HepG2 (cell line): Measurements from ENCODE around the gene CDK6. TPM values are rescaled to one million over a fixed set of nuclear protein-coding genes. Genes with fewer than 3 reads are reported as not detected.

Experiments
- ATF1 ChIP-seq: IDR thresholded peaks from 2 replicates; pipeline ENCODE4 v1.6.1; 2016; ENCODE audit warnings: mild to moderate bottlenecking, control low read depth
- CBFB ChIP-seq: sonication (generic); formaldehyde crosslinking; IDR thresholded peaks from 2 replicates; pipeline ENCODE4 v1.4.0; 2020; ENCODE audit warnings: missing genetic modification reagents
- FOXA3 ChIP-seq: IDR thresholded peaks from 2 replicates; pipeline ENCODE4 v1.6.1; 2016; ENCODE audit warnings: missing genetic modification reagents, missing compliant biosample characterization
- GATAD1 ChIP-seq: IDR thresholded peaks from 2 replicates; pipeline ENCODE4 v1.6.1; 2016; ENCODE audit warnings: missing genetic modification reagents, missing compliant biosample characterization
- HNF4A ChIP-seq: sonication (generic); formaldehyde crosslinking; IDR thresholded peaks from 2 replicates; pipeline ENCODE4 v1.4.0; 2020; ENCODE audit warnings: missing genetic modification reagents
- HOXA5 ChIP-seq: sonication (generic); formaldehyde crosslinking; IDR thresholded peaks from 2 replicates; pipeline ENCODE4 v1.4.0; 2020; ENCODE audit warnings: missing genetic modification reagents
- LCORL ChIP-seq, 2 experiments: fragments of 450-650 bp in 1 of 2; sonication (generic) in 1 of 2; formaldehyde crosslinking in 1 of 2; IDR thresholded peaks; 2 replicates each; pipeline versions ENCODE4 v1.5.0 to v1.6.1; 2017 to 2020; ENCODE audit warnings: antibody characterized with exemption in 1 of 2, missing genetic modification reagents in 1 of 2
- MBD4 ChIP-seq: IDR thresholded peaks from 2 replicates; pipeline ENCODE4 v1.6.1; 2012; ENCODE audit warnings: low read length, inconsistent platforms, borderline replicate concordance
- MED1 ChIP-seq: sonication (generic); formaldehyde crosslinking; IDR thresholded peaks from 2 replicates; pipeline ENCODE4 v1.4.0; 2020; ENCODE audit warnings: missing genetic modification reagents
- RFX5 ChIP-seq: IDR thresholded peaks from 2 replicates; pipeline ENCODE4 v1.6.1; 2011; ENCODE audit warnings: low read depth, low read length, improper control_type of control experiment
- SOX6 ChIP-seq, 2 experiments: fragments of 450-650 bp in 1 of 2; sonication (generic) in 1 of 2; formaldehyde crosslinking in 1 of 2; IDR thresholded peaks; 2 replicates each; pipeline versions ENCODE4 v1.4.0 to v1.6.1; 2017 to 2020; ENCODE audit warnings: antibody characterized with exemption in 1 of 2, mild to moderate bottlenecking in 1 of 2, missing genetic modification reagents in 1 of 2
- TBL1XR1 ChIP-seq: fragments of 150-350 bp; IDR thresholded peaks from 2 replicates; pipeline ENCODE4 v1.6.1; 2014; ENCODE audit warnings: borderline replicate concordance, low read length; ENCODE audit not compliant: partially characterized antibody
- ZBTB42 ChIP-seq: sonication (generic); formaldehyde crosslinking; IDR thresholded peaks from 2 replicates; pipeline ENCODE4 v1.5.0; 2020; ENCODE audit warnings: mild to moderate bottlenecking, missing genetic modification reagents
- ZFP36 ChIP-seq: fragments of 150-350 bp; IDR thresholded peaks from 2 replicates; pipeline ENCODE4 v1.6.1; 2018; ENCODE audit warnings: borderline replicate concordance, low read length, low read depth; ENCODE audit not compliant: partially characterized antibody
- ZNF124 ChIP-seq: sonication (generic); formaldehyde crosslinking; IDR thresholded peaks from 2 replicates; pipeline ENCODE4 v1.4.0; 2020; ENCODE audit warnings: missing genetic modification reagents
- ZNF580 ChIP-seq: IDR thresholded peaks from 2 replicates; pipeline ENCODE4 v1.6.1; 2016; ENCODE audit warnings: low read depth, borderline replicate concordance
- ZNF614 ChIP-seq: IDR thresholded peaks from 2 replicates; pipeline ENCODE4 v1.6.1; 2018; ENCODE audit warnings: missing biosample characterization, missing genetic modification reagents, inconsistent platforms, borderline replicate concordance
- ZNF710 ChIP-seq: sonication (generic); formaldehyde crosslinking; IDR thresholded peaks from 2 replicates; pipeline ENCODE4 v1.5.0; 2020; ENCODE audit warnings: mild to moderate bottlenecking, missing genetic modification reagents, borderline replicate concordance
- ZNF761 ChIP-seq: sonication (generic); formaldehyde crosslinking; conservative IDR thresholded peaks from 2 replicates; pipeline ENCODE4 v1.4.0; 2020; ENCODE audit warnings: mild to moderate bottlenecking, missing genetic modification reagents
- polyA plus RNA-seq, 8 experiments: library from polyadenylated mRNA; depleted of rRNA in 3 of 8; stranded (reverse) in 7 of 8; unstranded in 1 of 8; fragments of >200 nt; fragmentation: Illumina TruSeq in 4 of 8; extraction: Trizol in 4 of 8; gene quantifications; 2 replicates each; pipeline versions ENCODE4 v1.2.1 to v1.2.3, GENCODE V29; 2011 to 2016; ENCODE audit warnings: low read depth in 4 of 8, missing spikeins in 1 of 8, mixed read lengths in 1 of 8; ENCODE audit not compliant: insufficient read depth in 1 of 8
- total RNA-seq, 5 experiments: library from RNA; depleted of rRNA; stranded (reverse); fragments of >200 nt; fragmentation: Illumina TruSeq; extraction: Trizol; gene quantifications; 2 replicates each; pipeline ENCODE4 v1.2.3, GENCODE V29; 2016; ENCODE audit warnings: low read depth in 1 of 5
- TF ChIP-seq, protein P1 (sequence below): sonication (generic); formaldehyde crosslinking; IDR thresholded peaks from 2 replicates; pipeline ENCODE4 v1.4.0; 2020; ENCODE audit warnings: low read depth, mild to moderate bottlenecking, missing genetic modification reagents
- TF ChIP-seq, protein P2 (sequence below): IDR thresholded peaks from 2 replicates; pipeline ENCODE4 v1.4.0; 2020; ENCODE audit warnings: mild to moderate bottlenecking, missing genetic modification reagents

Gene CDK6
- total and polyA plus RNA-seq, 2 of the 13 experiments (the other 11 are each of a cell fraction or from before 2014, with no cell fraction given): 34.6 to 90.8 TPM

- no peak for TF ChIP-seq ZFP36
- no peak for TF ChIP-seq SOX6 (IDR thresholded peaks at IDR 0.05)
- TF ChIP-seq SOX6 (CRISPR knock-in tag; IDR thresholded peaks at IDR 0.05): peak; percentile 30; the same call in 1 of the 2 replicates
- TF ChIP-seq, protein P1, sequence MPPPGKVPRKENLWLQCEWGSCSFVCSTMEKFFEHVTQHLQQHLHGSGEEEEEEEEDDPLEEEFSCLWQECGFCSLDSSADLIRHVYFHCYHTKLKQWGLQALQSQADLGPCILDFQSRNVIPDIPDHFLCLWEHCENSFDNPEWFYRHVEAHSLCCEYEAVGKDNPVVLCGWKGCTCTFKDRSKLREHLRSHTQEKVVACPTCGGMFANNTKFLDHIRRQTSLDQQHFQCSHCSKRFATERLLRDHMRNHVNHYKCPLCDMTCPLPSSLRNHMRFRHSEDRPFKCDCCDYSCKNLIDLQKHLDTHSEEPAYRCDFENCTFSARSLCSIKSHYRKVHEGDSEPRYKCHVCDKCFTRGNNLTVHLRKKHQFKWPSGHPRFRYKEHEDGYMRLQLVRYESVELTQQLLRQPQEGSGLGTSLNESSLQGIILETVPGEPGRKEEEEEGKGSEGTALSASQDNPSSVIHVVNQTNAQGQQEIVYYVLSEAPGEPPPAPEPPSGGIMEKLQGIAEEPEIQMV (CRISPR knock-in tag): 0 out of 2 replicates have a peak, but pooled peaks have one; percentile 46
- TF ChIP-seq CBFB (CRISPR knock-in tag): peak; percentile 29; the same call in 1 of the 2 replicates
- TF ChIP-seq ZNF614 (CRISPR knock-in tag): peak; percentile 76; the same call in 1 of the 2 replicates
- 0 out of 2 replicates have a peak, but pooled peaks have one; percentile 6 for TF ChIP-seq ATF1 (CRISPR knock-in tag)
- peak; percentile 52; the same call in 1 of the 2 replicates for TF ChIP-seq ZNF710
- peak; percentile 70 for TF ChIP-seq FOXA3 (CRISPR knock-in tag)
- TF ChIP-seq RFX5: peak; percentile 62; the same call in 1 of the 2 replicates
- 0 out of 2 replicates have a peak, but pooled peaks have one; percentile 51 for TF ChIP-seq ZNF761 (CRISPR knock-in tag)
- peak; percentile 44; the same call in 1 of the 2 replicates for TF ChIP-seq ZNF124
- peak; percentile 84 for TF ChIP-seq MED1 (CRISPR knock-in tag)
- TF ChIP-seq ZNF580 (CRISPR knock-in tag): peak; percentile 75
- TF ChIP-seq MBD4: peak; percentile 47; the same call in 1 of the 2 replicates
- TF ChIP-seq HOXA5 (CRISPR knock-in tag): no peak
- peak; percentile 60 for TF ChIP-seq GATAD1
- 0 out of 2 replicates have a peak, but pooled peaks have one; percentile 42 for TF ChIP-seq HNF4A
- TF ChIP-seq TBL1XR1: peak; percentile 65
- no peak for TF ChIP-seq LCORL (IDR thresholded peaks at IDR 0.05)
- TF ChIP-seq LCORL (CRISPR knock-in tag; IDR thresholded peaks at IDR 0.05): peak; percentile 68; the same call in 1 of the 2 replicates
- TF ChIP-seq, protein P2, sequence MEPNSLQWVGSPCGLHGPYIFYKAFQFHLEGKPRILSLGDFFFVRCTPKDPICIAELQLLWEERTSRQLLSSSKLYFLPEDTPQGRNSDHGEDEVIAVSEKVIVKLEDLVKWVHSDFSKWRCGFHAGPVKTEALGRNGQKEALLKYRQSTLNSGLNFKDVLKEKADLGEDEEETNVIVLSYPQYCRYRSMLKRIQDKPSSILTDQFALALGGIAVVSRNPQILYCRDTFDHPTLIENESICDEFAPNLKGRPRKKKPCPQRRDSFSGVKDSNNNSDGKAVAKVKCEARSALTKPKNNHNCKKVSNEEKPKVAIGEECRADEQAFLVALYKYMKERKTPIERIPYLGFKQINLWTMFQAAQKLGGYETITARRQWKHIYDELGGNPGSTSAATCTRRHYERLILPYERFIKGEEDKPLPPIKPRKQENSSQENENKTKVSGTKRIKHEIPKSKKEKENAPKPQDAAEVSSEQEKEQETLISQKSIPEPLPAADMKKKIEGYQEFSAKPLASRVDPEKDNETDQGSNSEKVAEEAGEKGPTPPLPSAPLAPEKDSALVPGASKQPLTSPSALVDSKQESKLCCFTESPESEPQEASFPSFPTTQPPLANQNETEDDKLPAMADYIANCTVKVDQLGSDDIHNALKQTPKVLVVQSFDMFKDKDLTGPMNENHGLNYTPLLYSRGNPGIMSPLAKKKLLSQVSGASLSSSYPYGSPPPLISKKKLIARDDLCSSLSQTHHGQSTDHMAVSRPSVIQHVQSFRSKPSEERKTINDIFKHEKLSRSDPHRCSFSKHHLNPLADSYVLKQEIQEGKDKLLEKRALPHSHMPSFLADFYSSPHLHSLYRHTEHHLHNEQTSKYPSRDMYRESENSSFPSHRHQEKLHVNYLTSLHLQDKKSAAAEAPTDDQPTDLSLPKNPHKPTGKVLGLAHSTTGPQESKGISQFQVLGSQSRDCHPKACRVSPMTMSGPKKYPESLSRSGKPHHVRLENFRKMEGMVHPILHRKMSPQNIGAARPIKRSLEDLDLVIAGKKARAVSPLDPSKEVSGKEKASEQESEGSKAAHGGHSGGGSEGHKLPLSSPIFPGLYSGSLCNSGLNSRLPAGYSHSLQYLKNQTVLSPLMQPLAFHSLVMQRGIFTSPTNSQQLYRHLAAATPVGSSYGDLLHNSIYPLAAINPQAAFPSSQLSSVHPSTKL: peak; percentile 90
- TF ChIP-seq ZBTB42: no peak
These were observed 26.4 kb downstream of the CDK6 start (continued) for GRCh38 chr7:92809760-92810573.
